ENCODE data around the gene SLC2A13. TPM values are rescaled to one million over a fixed set of nuclear protein-coding genes. Genes with fewer than 3 reads are reported as not detected.

The SLC2A13 gene
- total RNA-seq (2014; rRNA removed; shearing (Covaris generic)) = 5.5 and 5.8 TPM in 2 replicates

DNA sequence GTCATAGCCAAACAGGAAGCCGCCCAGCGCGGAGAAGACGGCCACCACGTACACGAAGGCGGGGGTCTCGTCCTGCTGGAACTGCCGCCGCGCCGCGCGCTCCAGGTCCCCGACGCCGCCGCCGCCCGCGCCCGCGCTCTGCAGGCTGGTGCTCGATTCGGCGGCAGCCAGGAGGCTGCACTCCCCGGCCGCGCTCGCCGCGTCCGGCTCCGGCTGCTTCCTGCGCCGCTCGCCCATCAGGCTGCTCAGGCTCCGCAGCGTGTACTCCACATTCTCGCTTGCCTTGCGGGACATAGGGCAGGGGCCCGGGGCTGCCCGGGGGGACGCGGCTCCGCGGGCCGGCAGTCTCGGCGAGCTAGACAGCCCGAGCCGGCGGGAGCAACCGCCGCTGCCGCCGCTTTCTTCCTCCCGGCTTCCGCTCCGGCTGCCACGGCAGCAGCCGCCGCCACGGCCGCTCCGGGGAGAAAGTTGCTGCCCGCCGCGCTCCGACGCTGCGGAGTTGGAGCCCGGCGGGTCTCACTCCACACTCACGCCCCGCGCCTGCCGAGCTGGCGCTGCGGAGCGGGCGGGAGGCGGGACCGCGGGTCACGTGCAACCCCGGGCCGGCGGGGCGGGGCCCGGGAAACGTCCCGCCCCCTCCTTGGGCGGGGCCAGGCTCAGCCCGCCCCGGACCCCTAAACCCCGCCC lies at the start of gene SLC2A13:
Gene SLC2A13 (minus strand): TSS at position 567 of the 687 bp plus-strand sequence. CDS start 273 bp downstream, at position 294.
- peak; percentile 65 for DNase-seq (ENCODE audit: low read depth)

DNA sequence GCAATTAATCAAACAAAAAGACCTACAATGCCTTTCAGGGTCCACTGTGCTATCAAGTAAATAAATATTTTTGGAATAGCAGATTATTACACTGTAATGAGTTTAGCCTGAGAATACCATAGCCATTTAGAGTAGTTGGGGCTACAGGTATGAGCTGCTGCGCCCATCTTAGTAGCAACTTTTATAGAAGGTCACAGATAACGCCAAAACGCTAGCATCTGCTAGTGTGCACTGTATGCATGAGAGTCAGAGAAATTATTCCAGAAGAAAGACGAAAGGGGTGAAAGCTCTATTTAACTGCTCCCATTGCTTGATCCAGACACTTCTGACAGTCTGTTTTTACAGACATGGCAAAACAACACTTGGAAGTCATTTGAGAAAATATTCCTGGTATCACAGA lies 48.5 kb upstream of the SLC2A13 start:
- DNase-seq (ENCODE audit: low read depth) = no peak

DNA sequence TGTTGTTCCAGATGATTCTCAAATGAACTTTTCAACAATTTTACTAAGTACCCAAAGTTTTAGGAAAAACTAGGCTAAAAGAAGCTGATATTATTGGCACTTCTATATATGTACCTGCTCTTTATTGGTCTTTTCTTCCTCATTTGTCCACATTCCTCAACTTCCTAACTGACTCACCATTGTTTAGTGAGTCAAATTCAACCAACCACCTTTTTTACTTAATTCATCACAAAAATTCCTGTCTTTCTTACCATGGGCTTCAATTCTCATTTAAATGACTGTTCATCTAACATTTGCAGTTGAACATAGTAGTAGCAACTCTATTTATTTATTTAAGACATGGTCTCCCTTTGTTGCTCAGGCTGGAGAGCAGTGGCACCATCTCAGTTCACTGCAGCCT lies 47.6 kb upstream of the SLC2A13 start:
- no peak for DNase-seq (ENCODE audit: low read depth)

DNA sequence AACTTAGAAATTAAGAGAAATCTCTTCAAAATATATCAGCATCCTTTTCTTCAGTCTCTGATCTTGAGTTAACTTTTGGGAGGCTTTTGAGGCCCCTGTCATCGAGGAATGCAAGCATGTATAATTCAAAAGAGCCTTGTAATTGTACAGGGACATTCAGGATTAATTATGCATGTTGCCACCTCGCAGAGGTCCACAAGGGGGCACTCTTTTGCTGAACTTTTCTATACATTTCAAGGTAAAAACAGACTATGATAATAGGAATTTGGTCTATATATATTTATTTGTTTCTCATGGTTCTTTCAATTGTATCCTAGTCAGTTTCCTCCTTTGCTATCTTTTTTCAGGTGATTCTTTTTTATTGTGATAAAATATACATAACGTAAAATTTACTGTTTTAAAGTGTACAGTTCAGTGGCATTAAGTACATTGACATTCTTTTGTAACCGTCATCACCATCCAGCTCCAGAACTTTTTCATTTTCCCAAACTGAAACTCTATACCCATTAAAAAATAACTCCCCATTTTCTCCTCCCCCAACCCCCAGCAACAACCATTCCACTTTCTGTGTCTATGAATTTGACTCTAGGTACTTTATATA lies 47.0 kb upstream of the SLC2A13 start:
- DNase-seq (ENCODE audit: low read depth) = peak; percentile 28

DNA sequence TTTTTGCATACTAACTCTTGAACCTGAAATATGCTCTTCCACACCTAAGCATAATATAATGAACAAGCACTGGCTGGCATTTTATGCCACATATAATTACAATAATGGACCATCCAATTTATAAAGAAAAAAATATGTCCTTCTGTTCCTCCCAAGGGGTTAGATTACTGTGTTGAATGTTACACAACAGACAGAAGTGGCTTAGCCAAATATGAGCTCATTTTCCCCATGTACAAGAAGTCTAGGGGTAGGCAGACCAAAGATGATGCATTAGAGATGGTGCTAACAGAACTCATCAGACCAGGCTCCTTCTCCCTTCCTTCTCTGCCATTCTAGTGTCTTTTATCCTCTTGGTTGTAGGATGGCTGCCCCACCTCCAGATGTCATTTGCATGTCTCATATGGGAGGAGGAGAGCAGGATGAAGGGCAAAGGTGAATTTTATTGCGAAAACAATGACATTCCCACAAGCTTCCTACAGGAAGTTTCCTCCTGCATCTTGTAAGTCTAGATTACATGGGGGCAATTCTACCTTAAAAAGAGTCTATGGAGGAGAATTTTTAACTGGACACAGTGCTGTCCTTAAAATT lies 43.9 kb upstream of the SLC2A13 start:
- no peak for DNase-seq (ENCODE audit: low read depth)

DNA sequence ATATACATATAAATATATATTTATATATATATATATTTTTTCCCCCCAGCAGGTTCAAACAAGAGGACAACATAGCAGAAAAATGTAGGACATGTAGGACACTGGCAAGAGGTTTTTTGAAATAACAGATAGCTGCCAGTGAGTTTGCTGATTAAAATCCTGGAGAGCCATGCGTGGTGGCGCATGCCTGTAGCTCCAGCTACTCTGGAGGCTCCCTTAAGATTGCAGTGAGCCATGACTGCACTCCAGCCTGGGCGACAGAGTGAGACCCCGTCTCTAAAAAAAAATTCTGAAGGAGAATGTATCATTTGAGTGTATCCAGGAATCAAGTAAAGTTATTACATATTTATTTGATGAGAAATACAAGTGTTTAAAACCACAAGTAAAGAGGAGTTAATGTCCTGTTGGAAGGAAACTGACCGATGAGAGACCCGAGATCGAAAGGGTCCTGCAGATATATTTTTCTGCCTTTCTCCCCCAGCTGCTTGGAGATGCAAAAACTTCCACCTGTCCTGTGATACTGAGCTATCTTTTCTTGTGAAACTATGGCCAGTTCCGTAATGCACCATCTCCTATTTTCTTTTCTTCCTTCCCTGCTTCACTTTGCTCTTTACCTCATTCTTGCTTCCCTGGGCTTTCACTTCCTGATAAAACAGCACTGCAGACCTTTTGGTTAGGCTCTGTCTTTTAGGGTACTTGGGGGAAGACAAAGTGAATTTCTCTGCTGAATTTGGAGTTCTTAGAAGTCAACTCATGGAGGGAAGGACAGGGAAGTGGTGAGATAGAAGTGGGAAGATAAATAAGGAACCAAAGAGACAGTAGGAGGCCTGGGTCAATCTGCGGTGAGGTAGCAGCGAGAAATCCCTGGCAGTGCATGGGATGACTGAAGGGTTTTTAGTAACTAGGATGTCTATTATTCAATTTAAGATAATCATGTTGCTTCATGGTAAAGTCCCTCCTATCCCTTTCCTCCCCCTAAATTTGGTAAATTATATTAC lies 41.2 kb upstream of the SLC2A13 start:
- DNase-seq (ENCODE audit: low read depth) = no peak

GRCh38 chr12:40145896-40146295 lies 40.0 kb upstream of the SLC2A13 start:
- DNase-seq (ENCODE audit: low read depth) = no peak

DNA sequence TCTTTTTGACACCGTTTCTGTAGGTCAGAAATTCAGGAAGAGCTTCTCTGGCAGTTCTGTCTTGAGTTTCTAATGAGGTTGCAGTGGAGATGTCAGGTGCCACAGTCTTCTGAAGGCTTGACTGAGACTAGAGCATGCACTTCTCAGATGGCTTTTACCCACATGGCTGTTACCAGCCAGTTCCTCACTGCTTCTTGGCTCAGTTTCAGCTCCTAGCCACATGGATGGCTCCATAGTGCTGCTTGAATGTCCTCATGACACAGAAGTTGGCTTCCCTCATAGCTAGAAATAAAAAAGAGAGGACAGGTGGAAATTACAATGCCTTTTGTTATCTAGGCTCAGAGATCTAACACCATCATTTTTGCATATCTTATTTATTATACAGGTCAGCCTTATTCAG lies 38.1 kb upstream of the SLC2A13 start:
- DNase-seq (ENCODE audit: low read depth) = peak; percentile 2

DNA sequence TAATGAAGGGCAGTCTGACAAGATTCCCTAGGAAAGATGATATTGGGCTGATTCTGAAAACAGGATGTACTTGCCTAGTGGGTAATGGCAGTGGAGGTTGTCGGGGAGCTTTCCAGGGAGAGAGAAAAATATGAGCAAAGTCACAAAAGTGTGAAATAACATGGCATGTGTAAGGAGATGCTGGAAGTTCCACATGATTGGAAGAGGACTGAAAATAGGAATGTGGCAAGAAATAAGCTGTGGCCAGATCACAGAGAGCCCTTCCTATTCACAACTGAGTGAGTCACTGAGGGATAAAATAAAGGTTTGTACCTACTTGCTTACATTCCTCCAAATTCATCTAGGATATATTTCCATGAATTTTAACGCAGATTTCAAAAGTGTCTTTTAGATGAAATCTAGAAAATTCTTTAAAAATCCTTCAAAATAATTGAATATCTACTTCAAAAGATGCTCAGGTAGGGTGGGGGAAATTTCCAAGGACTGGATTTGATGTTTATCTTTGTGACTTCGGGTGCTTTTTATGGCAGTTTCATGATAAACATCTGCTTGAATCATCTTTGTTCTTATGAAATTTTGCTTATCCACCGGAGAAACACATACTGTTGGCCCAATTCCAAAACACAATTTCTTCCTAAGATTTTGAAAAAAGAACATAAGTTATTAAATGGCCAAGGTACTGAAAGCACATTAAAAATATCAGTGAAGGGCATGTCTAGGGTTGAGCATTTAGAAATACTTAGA lies 36.3 kb upstream of the SLC2A13 start:
- DNase-seq (ENCODE audit: low read depth) = no peak

DNA sequence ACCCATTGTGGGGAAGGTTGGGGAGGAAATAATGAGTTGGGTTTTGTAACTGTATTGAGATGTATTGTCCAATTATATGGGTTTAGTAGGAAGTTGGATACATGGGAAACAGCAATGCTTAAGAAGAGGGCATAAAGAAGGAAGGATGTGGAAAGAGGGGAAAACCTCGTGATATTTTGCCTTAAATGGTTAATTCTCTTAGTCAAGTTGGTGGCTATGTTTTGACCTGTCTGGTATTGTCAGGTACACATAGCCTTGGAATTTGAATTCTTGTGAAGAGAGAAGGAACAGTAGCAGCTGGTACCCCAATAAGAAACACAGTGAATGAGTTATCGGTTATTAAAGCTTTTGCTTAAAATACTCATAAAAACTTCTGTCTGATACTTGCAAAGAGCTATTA lies 32.6 kb upstream of the SLC2A13 start:
- no peak for DNase-seq (ENCODE audit: low read depth)

- peak; percentile 28 for DNase-seq (ENCODE audit: low read depth)
Measured at GRCh38 chr12:40137252-40137651, 31.4 kb upstream of the SLC2A13 start.

GRCh38 chr12:40127408-40127807 lies 21.5 kb upstream of the SLC2A13 start:
- DNase-seq (ENCODE audit: low read depth) = no peak

DNA sequence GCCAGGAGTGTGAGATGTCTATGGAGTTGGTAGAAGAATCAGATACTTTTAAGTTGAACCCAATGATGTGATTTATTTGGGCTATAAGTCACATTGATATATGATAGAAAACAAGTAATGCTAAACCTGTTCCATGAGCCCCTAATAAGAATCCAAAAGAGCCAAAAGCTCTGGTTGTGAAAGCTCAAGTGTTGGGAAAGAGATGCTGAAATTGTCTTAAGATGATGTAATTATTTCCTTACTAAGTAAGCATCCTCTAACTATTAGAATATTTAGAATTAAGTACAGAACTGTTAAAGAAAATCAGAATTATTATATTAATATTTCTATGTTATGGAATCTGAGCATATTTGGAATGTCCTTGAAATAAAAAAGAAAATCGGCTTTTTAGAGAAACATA lies 17.6 kb upstream of the SLC2A13 start:
- no peak for DNase-seq (ENCODE audit: low read depth)

DNA sequence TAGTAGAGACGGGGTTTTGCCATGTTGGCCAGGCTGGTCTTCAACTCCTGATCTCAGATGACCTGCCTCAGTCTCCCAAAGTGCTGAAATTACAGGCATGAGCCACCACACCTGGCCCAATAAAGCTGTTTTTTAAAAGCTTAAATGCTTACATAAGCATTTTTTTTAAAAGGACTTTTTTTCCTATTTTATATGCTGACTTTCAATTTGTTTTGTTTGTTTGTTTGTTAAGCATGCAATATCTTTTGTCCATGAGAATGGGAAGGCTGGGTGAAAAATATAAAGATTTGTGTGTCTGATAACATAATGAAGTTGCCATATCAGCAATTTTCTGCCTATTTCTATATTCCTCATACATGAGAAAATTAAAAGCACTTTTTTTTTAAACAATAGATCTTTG lies 17.0 kb upstream of the SLC2A13 start:
- no peak for DNase-seq (ENCODE audit: low read depth)

DNA sequence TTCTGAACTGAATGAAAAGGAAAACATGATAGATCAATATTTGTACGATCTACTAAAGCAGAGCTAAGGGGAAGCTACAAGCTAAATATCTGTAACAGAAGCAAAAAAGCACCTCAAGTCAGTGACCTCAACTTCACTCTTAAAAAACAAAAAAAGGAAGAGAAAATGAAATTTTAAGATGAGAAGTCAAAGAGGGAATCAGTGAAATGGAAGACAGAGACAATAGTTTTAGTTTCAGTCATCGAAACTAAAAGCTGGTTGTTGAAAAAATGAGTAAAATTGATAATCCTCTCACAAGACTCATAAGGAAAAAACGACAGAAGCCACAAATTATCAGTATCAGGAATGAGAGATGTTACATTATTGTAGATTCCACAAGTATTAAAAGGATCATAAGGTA lies 11.9 kb upstream of the SLC2A13 start:
- no peak for DNase-seq (ENCODE audit: low read depth)

GRCh38 chr12:40110586-40110985 lies 4.7 kb upstream of the SLC2A13 start:
- no peak for DNase-seq (ENCODE audit: low read depth)

GRCh38 chr12:40107803-40108620 lies 2.1 kb upstream of the SLC2A13 start:
- peak; percentile 71 for DNase-seq (ENCODE audit: low read depth)

DNA sequence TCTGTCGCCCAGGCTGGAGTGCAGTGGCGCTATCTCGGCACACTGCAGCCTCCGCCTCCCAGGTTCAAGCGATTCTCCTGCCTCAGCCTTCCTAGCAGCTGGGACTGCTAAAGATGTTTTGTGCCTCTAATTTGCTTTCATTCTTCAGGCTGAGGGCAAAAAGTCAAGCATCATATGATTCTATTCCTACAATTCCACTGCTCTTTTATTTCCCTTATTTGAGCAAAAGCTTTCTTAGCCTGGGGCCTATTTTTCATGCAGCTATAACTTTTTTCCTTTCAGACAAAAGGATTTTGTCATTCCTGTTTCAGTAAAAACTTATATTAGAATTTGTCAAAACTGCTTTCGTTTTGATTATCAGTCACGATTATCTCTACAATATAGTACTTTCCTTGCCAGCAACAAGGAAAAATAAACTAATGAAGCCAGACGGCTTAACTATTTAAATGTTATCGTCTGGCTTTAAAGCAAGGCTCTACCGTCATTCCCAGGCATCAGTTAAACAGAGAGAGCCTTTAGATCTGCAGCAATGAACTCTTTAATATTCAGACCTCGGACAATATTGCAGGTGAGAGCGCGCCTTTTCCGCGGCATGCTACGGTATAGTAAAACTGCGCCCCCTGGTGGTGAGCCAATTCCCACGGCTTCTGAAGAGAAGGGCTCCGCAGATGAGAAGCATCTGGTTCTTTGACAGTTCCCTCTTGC lies 1.4 kb upstream of the SLC2A13 start:
- DNase-seq (ENCODE audit: low read depth) = peak; percentile 78

- no peak for DNase-seq (ENCODE audit: low read depth)
Measured at GRCh38 chr12:40106655-40107054, 774 bp upstream of the SLC2A13 start.

DNA sequence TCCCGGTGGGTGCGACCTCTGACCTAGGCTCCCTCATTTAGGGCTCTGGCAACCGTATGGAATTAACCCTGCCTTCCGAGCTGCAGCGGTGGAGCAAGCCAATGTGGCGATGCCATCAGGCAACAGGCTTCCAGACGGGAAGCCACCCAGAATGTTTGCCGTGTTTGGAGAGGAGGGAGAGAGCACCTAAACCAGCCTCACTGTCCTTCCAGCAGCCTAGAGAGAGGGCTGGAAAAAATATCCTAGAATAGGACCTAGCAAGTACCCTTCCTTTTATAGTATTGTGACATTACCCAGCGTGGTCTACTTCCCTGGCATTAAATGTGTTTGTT lies 287 bp upstream of the SLC2A13 start:
- no peak for DNase-seq (ENCODE audit: low read depth)

All from RPMI7951 (cell line).